Mammary epithelial cell (primary cell): ENCODE data around the gene ZNF692.
A peak's percentile ranks its signal among the peaks of the same experiment; 100 is the strongest.

Experiments
- CTCF ChIP-seq, 2 donors: IDR thresholded peaks in 1 of 2; conservative IDR thresholded peaks in 1 of 2; 2 replicates each; pipeline ENCODE4 v1.5.1; 2011 to 2012; ENCODE audit warnings: inconsistent platforms in 2 of 2, low read length in 2 of 2, mild to moderate bottlenecking in 2 of 2, control low read depth in 1 of 2, low read depth in 1 of 2; ENCODE audit not compliant: insufficient read depth in 1 of 2; ENCODE audit errors: extremely low read depth in 1 of 2
- EZH2 ChIP-seq: IDR thresholded peaks from 2 replicates; pipeline ENCODE4 v1.6.1; 2012; ENCODE audit warnings: low read length, inconsistent platforms, borderline replicate concordance

GRCh38 chr1:248906009-248906752 lies 47.3 kb upstream of the ZNF692 start, which contains the start of gene PGBD2:
- TF ChIP-seq EZH2 (no peak), CTCF (conservative IDR thresholded peaks at IDR 0.05 in 1 of 2, IDR thresholded peaks at IDR 0.05 in 1 of 2; ENCODE audit: extremely low read depth in 1 of 2, insufficient read depth in 1 of 2, low read depth in 1 of 2, low read length in 2 of 2) (peak; percentile 55 to 71)
